Measurements from ENCODE around the gene DNAH11. TPM values are rescaled to one million over a fixed set of nuclear protein-coding genes. Genes with fewer than 3 reads are reported as not detected.

Gene DNAH11
- total and polyA plus RNA-seq, 4 donors: 1.8 to 24.7 (median 8.1) TPM

DNA sequence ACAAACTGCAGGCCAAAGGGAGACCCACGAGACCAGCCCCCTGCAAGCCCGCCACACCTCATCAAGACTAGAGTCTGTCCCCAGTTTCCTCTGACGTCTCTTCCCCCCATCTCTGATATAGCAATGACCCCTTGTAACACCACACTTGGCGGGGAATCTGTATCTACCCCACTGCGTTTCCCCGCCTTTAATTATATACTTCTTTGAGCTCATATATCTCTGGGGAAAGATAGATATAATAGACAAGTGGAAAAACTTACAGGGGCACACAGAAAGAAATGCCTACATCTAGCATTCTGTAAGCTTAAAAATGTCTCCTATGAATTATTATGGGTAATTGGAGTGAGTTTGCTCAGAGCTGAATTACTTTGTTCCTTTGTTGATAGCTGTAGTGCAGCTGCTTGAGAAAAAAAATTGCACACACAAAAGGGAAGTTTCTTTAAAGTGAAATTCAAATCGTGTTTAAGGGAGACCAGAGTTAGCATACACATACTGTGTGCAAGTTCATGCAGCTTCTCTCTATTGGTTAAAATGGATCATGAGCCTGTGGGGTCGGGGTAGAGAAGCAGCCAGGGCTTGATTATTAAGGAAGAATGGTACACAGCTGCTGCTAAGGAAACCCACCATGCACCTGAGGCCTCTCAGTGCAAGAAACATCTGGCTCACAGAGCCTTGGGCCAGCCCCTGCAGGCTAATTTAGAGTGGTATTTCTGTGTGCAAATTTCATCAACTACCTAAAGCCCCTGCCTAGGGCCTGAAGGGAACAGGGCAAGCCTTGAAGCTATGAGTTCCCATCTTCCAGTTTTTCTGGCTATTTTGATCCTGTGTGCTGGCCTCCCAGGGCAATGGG, 370.3 kb downstream of the DNAH11 start:
- H3K4me3 ChIP-seq: no peak overlapping the region
- H3K4me1 ChIP-seq (ENCODE audit: control insufficient read depth in 5 of 5, insufficient read depth in 5 of 5, low read length in 5 of 5): peaks cover 0 to 11% (median 2%) of the 10 kb centered on the region in 5 donors
- H3K9me3 ChIP-seq (ENCODE audit: control insufficient read depth in 4 of 4, insufficient read depth in 3 of 4, low read length in 3 of 4): no peaks in the 10 kb centered on the region
- TF ChIP-seq CTCF (IDR thresholded peaks at IDR 0.05; ENCODE audit: control extremely low read depth, extremely low read depth): no peak
- H3K9ac ChIP-seq (ENCODE audit: insufficient read depth in 1 of 2, low read length in 2 of 2): no peak overlapping the region
- peaks cover 0 to 19% (median 9%) of the 10 kb centered on the region in 4 donors for H3K36me3 ChIP-seq (ENCODE audit: control insufficient read depth in 4 of 4, insufficient read depth in 4 of 4, low read length in 4 of 4)
- ATAC-seq (ENCODE audit: insufficient read depth, low FRiP score) (no peak), DNase-seq (peak in 1 of 3 donors; percentile 16)
- WGBS, 2 donors: 61 to 80% methylated on average over 8 of the region's 8 CpGs
- H3K27me3 ChIP-seq (ENCODE audit: control insufficient read depth in 3 of 3, insufficient read depth in 3 of 3, low read length in 2 of 3): no peaks in the 10 kb centered on the region
- peak overlapping the region in 1 of 2 donors; percentile 14 for H3K27ac ChIP-seq (ENCODE audit: low read depth in 1 of 2, low read length in 1 of 2)

- Histone ChIP-seq H3K4me3 (no peak overlapping the region), H3K9me3 (ENCODE audit: control insufficient read depth in 4 of 4, insufficient read depth in 3 of 4, low read length in 3 of 4) (no peaks in the 10 kb centered on the region), H3K27me3 (ENCODE audit: control insufficient read depth in 3 of 3, insufficient read depth in 3 of 3, low read length in 2 of 3) (no peaks in the 10 kb centered on the region), H3K27ac (ENCODE audit: low read depth in 1 of 2, low read length in 1 of 2) (no peak overlapping the region), H3K36me3 (ENCODE audit: control insufficient read depth in 4 of 4, insufficient read depth in 4 of 4, low read length in 4 of 4) (peaks cover 0 to 13% (median 9%) of the 10 kb centered on the region in 4 donors), H3K4me1 (ENCODE audit: control insufficient read depth in 5 of 5, insufficient read depth in 5 of 5, low read length in 5 of 5) (peaks cover 0 to 11% (median 2%) of the 10 kb centered on the region in 5 donors), H3K9ac (ENCODE audit: insufficient read depth in 1 of 2, low read length in 2 of 2) (no peak overlapping the region)
- WGBS, 2 donors: 81 to 96% methylated on average over 5 of the region's 5 CpGs
- ATAC-seq (ENCODE audit: insufficient read depth, low FRiP score) (no peak), DNase-seq (no peak)
- no peak for TF ChIP-seq CTCF (IDR thresholded peaks at IDR 0.05; ENCODE audit: control extremely low read depth, extremely low read depth)
Measured at GRCh38 chr7:21914671-21915070, 371.8 kb downstream of the DNAH11 start.

DNA sequence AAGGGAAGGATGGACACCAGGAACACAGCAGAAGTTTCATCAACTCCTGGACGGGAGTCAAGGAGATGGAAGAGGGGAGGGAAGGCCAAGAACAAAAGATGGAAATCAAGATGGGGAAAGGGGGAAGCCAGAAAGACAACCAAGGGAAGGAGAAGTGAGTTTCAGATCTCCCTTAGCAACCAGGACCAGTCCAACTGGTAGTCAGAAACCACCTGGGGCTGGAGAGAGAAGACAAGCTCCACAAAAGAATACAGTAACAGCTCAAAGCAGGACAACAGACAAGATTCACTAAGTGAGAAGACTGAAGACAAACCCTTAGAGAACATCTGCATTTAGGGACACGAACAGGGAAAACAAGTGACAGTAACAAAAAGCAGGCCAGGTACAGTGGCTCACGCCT, 372.3 kb downstream of the DNAH11 start:
- Histone ChIP-seq H3K9ac (ENCODE audit: insufficient read depth in 1 of 2, low read length in 2 of 2) (no peak overlapping the region), H3K27ac (ENCODE audit: low read depth in 1 of 2, low read length in 1 of 2) (no peak overlapping the region), H3K9me3 (ENCODE audit: control insufficient read depth in 4 of 4, insufficient read depth in 3 of 4, low read length in 3 of 4) (no peaks in the 10 kb centered on the region), H3K36me3 (ENCODE audit: control insufficient read depth in 4 of 4, insufficient read depth in 4 of 4, low read length in 4 of 4) (peaks cover 0 to 13% (median 8%) of the 10 kb centered on the region in 4 donors), H3K4me3 (no peak overlapping the region), H3K4me1 (ENCODE audit: control insufficient read depth in 5 of 5, insufficient read depth in 5 of 5, low read length in 5 of 5) (peaks cover 0 to 12% (median 2%) of the 10 kb centered on the region in 5 donors), H3K27me3 (ENCODE audit: control insufficient read depth in 3 of 3, insufficient read depth in 3 of 3, low read length in 2 of 3) (no peaks in the 10 kb centered on the region)
- no peak for TF ChIP-seq CTCF (IDR thresholded peaks at IDR 0.05; ENCODE audit: control extremely low read depth, extremely low read depth)
- no peak for DNase-seq
- no peak for ATAC-seq (ENCODE audit: insufficient read depth, low FRiP score)
- WGBS, 2 donors: 91 to 94% methylated on average over 3 of the region's 3 CpGs

Data from lung (tissue), 12 donors.